ENCODE results near the gene RIMBP2.

Gene RIMBP2

GRCh38 chr12:130661486-130662255 is 54.4 kb downstream of the RIMBP2 start (continued):
- TF ChIP-seq PRDM10 (tag by site-specific recombination; IDR thresholded peaks at IDR 0.05) (no peak), ZNF561 (tag by site-specific recombination; IDR thresholded peaks at IDR 0.05; ENCODE audit: borderline replicate concordance) (no peak), ZNF518A (tag by site-specific recombination; conservative IDR thresholded peaks at IDR 0.05; ENCODE audit: low read depth) (no peak), ZNF214 (tag by site-specific recombination; IDR thresholded peaks at IDR 0.05; ENCODE audit: borderline replicate concordance) (no peak), HOXD13 (CRISPR knock-in tag; IDR thresholded peaks at IDR 0.05; ENCODE audit: borderline replicate concordance) (no peak), PATZ1 (tag by site-specific recombination; IDR thresholded peaks at IDR 0.05) (no peak), ZNF776 (tag by site-specific recombination; IDR thresholded peaks at IDR 0.05; ENCODE audit: borderline replicate concordance) (no peak)

- Histone ChIP-seq H3K36me3 (ENCODE audit: control insufficient read depth in 2 of 2, insufficient read depth in 1 of 2, low read length in 2 of 2) (no peaks in the 10 kb centered on the region), H3K4me3 (ENCODE audit: low read depth, low read length) (no peak overlapping the region), H3K27ac (ENCODE audit: extremely low read depth, low read depth, low read length) (no peak overlapping the region), H3K4me1 (ENCODE audit: control insufficient read depth, insufficient read depth, low read length) (no peaks in the 10 kb centered on the region), H3K9me3 (ENCODE audit: control insufficient read depth, insufficient read depth, low read depth, low read length) (no peaks in the 10 kb centered on the region)
- TF ChIP-seq ZSCAN30 (tag by site-specific recombination; IDR thresholded peaks at IDR 0.05) (no peak), ZNF623 (tag by site-specific recombination; IDR thresholded peaks at IDR 0.05) (no peak), ZNF19 (tag by site-specific recombination; IDR thresholded peaks at IDR 0.05; ENCODE audit: low read depth) (no peak)
- ChIA-PET POLR2A (no interaction called here), CTCF (no interaction called here)
Measured at GRCh38 chr12:130661059-130661458, 55.0 kb downstream of the RIMBP2 start.

Data from HEK293 (cell line).